Liver (tissue), 9 donors: ENCODE results near the gene OR1J2. TPM values are rescaled to one million over a fixed set of nuclear protein-coding genes. Genes with fewer than 3 reads are reported as not detected.

Experiments
- DNase-seq: peaks from one replicate; pipeline ENCODE4 v3.0.0-alpha.2; 2017; ENCODE audit warnings: low spot score
- H3K27ac ChIP-seq, 2 donors: one replicate each; pipeline ENCODE4 v1.7.0; 2013; ENCODE audit warnings: inconsistent platforms in 2 of 2, low read length in 2 of 2, control low read depth in 1 of 2, low read depth in 1 of 2, mild to moderate bottlenecking in 1 of 2
- H3K27me3 ChIP-seq, 4 donors: one replicate each; pipeline versions ENCODE4 v1.6.1 to v1.7.0; 2013; ENCODE audit warnings: low read length in 3 of 4, inconsistent platforms in 1 of 4, mild to moderate bottlenecking in 1 of 4, moderate library complexity in 1 of 4; ENCODE audit not compliant: control insufficient read depth in 4 of 4, insufficient read depth in 4 of 4
- H3K36me3 ChIP-seq, 4 donors: one replicate each; pipeline versions ENCODE4 v1.6.1 to v1.7.0; 2013; ENCODE audit warnings: low read length in 3 of 4, mild to moderate bottlenecking in 3 of 4, low read depth in 1 of 4, moderate library complexity in 1 of 4; ENCODE audit not compliant: control insufficient read depth in 4 of 4, insufficient read depth in 3 of 4
- H3K4me1 ChIP-seq, 4 donors: one replicate each; pipeline versions ENCODE4 v1.6.1 to v1.7.0; 2013; ENCODE audit warnings: low read length in 3 of 4, mild to moderate bottlenecking in 3 of 4, moderate library complexity in 1 of 4; ENCODE audit not compliant: control insufficient read depth in 4 of 4, insufficient read depth in 4 of 4
- H3K4me3 ChIP-seq, 3 donors: one replicate each; pipeline versions ENCODE4 v1.6.1 to v1.7.0; 2013; ENCODE audit warnings: low read length in 3 of 3, control low read depth in 1 of 3, low read depth in 1 of 3, mild to moderate bottlenecking in 1 of 3
- H3K9ac ChIP-seq, 2 donors: one replicate each; pipeline ENCODE4 v1.7.0; 2013; ENCODE audit warnings: low read length in 2 of 2, mild to moderate bottlenecking in 2 of 2, moderate library complexity in 2 of 2, control low read depth in 1 of 2, low read depth in 1 of 2
- H3K9me3 ChIP-seq, 4 donors: one replicate each; pipeline versions ENCODE4 v1.6.1 to v1.7.0; 2013; ENCODE audit warnings: low read length in 3 of 4; ENCODE audit not compliant: control insufficient read depth in 4 of 4
- ATF3 ChIP-seq: IDR thresholded peaks from 2 replicates; pipeline ENCODE4 v1.6.1; 2016; ENCODE audit warnings: antibody characterized with exemption
- EGR1 ChIP-seq, 2 donors: IDR thresholded peaks; 2 replicates each; pipeline ENCODE4 v1.6.1; 2016 to 2018; ENCODE audit warnings: antibody characterized with exemption in 2 of 2, low read depth in 2 of 2
- FOXA1 ChIP-seq: IDR thresholded peaks from 2 replicates; pipeline ENCODE4 v1.6.1; 2016; ENCODE audit warnings: antibody characterized with exemption
- FOXA2 ChIP-seq: IDR thresholded peaks from 2 replicates; pipeline ENCODE4 v1.6.1; 2016; ENCODE audit warnings: antibody characterized with exemption
- GABPA ChIP-seq, 2 donors: IDR thresholded peaks in 1 of 2; conservative IDR thresholded peaks in 1 of 2; 2 replicates each; pipeline ENCODE4 v1.6.1; 2016; ENCODE audit warnings: antibody characterized with exemption in 2 of 2, mild to moderate bottlenecking in 1 of 2, moderate library complexity in 1 of 2
- HNF4A ChIP-seq, 2 donors: conservative IDR thresholded peaks; 2 replicates each; pipeline ENCODE4 v1.6.1; 2016; ENCODE audit warnings: antibody characterized with exemption in 2 of 2, mild to moderate bottlenecking in 2 of 2
- HNF4G ChIP-seq: IDR thresholded peaks from 2 replicates; pipeline ENCODE4 v1.6.1; 2016; ENCODE audit warnings: antibody characterized with exemption
- JUND ChIP-seq, 2 donors: IDR thresholded peaks; 2 replicates each; pipeline ENCODE4 v1.6.1; 2016; ENCODE audit warnings: antibody characterized with exemption in 2 of 2
- NR2F2 ChIP-seq: IDR thresholded peaks from 2 replicates; pipeline ENCODE4 v1.6.1; 2016; ENCODE audit warnings: antibody characterized with exemption
- RAD21 ChIP-seq, 2 donors: IDR thresholded peaks; 2 replicates each; pipeline ENCODE4 v1.6.1; 2016; ENCODE audit warnings: antibody characterized with exemption in 2 of 2, mild to moderate bottlenecking in 2 of 2
- REST ChIP-seq: IDR thresholded peaks from 2 replicates; pipeline ENCODE4 v1.6.1; 2016; ENCODE audit warnings: antibody characterized with exemption, mild to moderate bottlenecking
- RXRA ChIP-seq, 2 donors: IDR thresholded peaks; 2 replicates each; pipeline ENCODE4 v1.6.1; 2017 to 2018; ENCODE audit warnings: antibody characterized with exemption in 2 of 2, mild to moderate bottlenecking in 1 of 2
- SP1 ChIP-seq: IDR thresholded peaks from 2 replicates; pipeline ENCODE4 v1.6.1; 2018; ENCODE audit warnings: antibody characterized with exemption, mild to moderate bottlenecking
- TAF1 ChIP-seq: conservative IDR thresholded peaks from 2 replicates; pipeline ENCODE4 v1.6.1; 2016; ENCODE audit warnings: antibody characterized with exemption, mild to moderate bottlenecking
- YY1 ChIP-seq: IDR thresholded peaks from 2 replicates; pipeline ENCODE4 v1.6.1; 2016; ENCODE audit warnings: antibody characterized with exemption, mild to moderate bottlenecking
- ZBTB33 ChIP-seq: IDR thresholded peaks from 2 replicates; pipeline ENCODE4 v1.6.1; 2016; ENCODE audit warnings: antibody characterized with exemption
- WGBS: extraction: QIAGEN DNeasy Blood & Tissue Kit; methylation state at CpG from one replicate; pipeline ENCODE4 v1.1.7; 2013; 5-methylcytosine and 5-hydroxymethylcytosine counted together
- polyA plus RNA-seq, 2 donors: library from polyadenylated mRNA; stranded (reverse) in 1 of 2; unstranded in 1 of 2; fragments of 200-250 nt in 1 of 2; fragments of >200 nt in 1 of 2; fragmentation: Nextera tagmentation in 1 of 2; extraction: Ambion mirVana in 1 of 2; gene quantifications; one replicate each; pipeline versions ENCODE4 v1.2.1 to v1.2.3, GENCODE V29; 2013 to 2015
- total RNA-seq, 2 donors: library from RNA; depleted of rRNA; stranded (reverse); fragments of >200 nt; gene quantifications; one replicate each; pipeline ENCODE4 v1.2.3, GENCODE V29; 2014
- TF ChIP-seq, protein P1 (sequence below): fragments of 150-350 bp; IDR thresholded peaks from 2 replicates; pipeline ENCODE4 v1.5.1; 2017; ENCODE audit warnings: improper control_type of control experiment, low read depth, low read length; ENCODE audit not compliant: missing input control
- TF ChIP-seq, protein P2 (sequence below): IDR thresholded peaks from 2 replicates; pipeline ENCODE4 v1.6.1; 2016; ENCODE audit warnings: antibody characterized with exemption
- donor health status: healthy.
- donor health status: healthy.
- donor health status: healthy.
- donor health status: healthy.
- donor health status: healthy.

The OR1J2 gene
- total and polyA plus RNA-seq, 4 donors = not detected

DNA sequence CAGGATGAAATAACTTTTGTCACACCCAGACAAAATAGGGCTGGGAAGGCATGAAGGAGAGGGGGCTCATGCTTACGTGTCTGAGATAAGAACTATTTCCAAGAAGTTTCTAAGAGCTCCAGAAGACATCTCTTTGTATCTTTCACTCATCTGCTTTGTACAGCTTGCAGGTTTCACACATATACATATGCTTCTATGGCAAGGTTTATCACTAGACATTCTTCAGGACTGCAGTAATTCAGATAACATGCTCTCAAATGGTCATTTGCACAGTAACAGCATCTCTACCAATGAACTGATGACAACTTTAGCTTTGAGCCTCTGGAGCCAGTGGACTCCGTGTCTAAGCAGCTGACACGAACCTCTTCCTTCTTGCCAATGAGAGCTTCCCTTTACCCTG is 36.0 kb upstream of the OR1J2 start:
- Histone ChIP-seq H3K36me3 (no peaks in the 10 kb centered on the region), H3K27ac (no peak overlapping the region), H3K4me3 (no peak overlapping the region), H3K9ac (no peak overlapping the region), H3K9me3 (no peaks in the 10 kb centered on the region), H3K4me1 (no peaks in the 10 kb centered on the region), H3K27me3 (peaks cover 0 to 2% (median 0%) of the 10 kb centered on the region in 4 donors)
- no peak for TF ChIP-seq RXRA (IDR thresholded peaks at IDR 0.05)
- TF ChIP-seq ATF3 = no peak
- no peak for TF ChIP-seq SP1
- TF ChIP-seq, protein P1, sequence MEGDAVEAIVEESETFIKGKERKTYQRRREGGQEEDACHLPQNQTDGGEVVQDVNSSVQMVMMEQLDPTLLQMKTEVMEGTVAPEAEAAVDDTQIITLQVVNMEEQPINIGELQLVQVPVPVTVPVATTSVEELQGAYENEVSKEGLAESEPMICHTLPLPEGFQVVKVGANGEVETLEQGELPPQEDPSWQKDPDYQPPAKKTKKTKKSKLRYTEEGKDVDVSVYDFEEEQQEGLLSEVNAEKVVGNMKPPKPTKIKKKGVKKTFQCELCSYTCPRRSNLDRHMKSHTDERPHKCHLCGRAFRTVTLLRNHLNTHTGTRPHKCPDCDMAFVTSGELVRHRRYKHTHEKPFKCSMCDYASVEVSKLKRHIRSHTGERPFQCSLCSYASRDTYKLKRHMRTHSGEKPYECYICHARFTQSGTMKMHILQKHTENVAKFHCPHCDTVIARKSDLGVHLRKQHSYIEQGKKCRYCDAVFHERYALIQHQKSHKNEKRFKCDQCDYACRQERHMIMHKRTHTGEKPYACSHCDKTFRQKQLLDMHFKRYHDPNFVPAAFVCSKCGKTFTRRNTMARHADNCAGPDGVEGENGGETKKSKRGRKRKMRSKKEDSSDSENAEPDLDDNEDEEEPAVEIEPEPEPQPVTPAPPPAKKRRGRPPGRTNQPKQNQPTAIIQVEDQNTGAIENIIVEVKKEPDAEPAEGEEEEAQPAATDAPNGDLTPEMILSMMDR = no peak
- TF ChIP-seq, protein P2, sequence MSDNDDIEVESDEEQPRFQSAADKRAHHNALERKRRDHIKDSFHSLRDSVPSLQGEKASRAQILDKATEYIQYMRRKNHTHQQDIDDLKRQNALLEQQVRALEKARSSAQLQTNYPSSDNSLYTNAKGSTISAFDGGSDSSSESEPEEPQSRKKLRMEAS = no peak
- TF ChIP-seq REST = no peak
- TF ChIP-seq ZBTB33 = no peak
- TF ChIP-seq GABPA (IDR thresholded peaks at IDR 0.05 in 1 of 2, conservative IDR thresholded peaks at IDR 0.05 in 1 of 2) = no peak
- TF ChIP-seq TAF1 = no peak
- no peak for TF ChIP-seq JUND (IDR thresholded peaks at IDR 0.05)
- TF ChIP-seq HNF4G = no peak
- no peak for TF ChIP-seq YY1
- TF ChIP-seq FOXA2 = no peak
- TF ChIP-seq NR2F2 = no peak
- TF ChIP-seq FOXA1 = no peak
- TF ChIP-seq RAD21 (IDR thresholded peaks at IDR 0.05) = no peak
- no peak for TF ChIP-seq HNF4A (conservative IDR thresholded peaks at IDR 0.05)
- no peak for TF ChIP-seq EGR1 (IDR thresholded peaks at IDR 0.05; ENCODE audit: low read depth in 2 of 2)
- no peak for DNase-seq
- 78% methylated on average over 3 of the region's 3 CpGs for WGBS

- no peak overlapping the region for H3K9ac ChIP-seq
- H3K27me3 ChIP-seq = no peaks in the 10 kb centered on the region
- TF ChIP-seq FOXA1 (no peak), YY1 (no peak), HNF4G (no peak), SP1 (no peak), ATF3 (no peak), ZBTB33 (no peak)
- TF ChIP-seq, protein P1 = no peak
- H3K9me3 ChIP-seq = no peaks in the 10 kb centered on the region
- no peak for DNase-seq
- no peak overlapping the region for H3K4me3 ChIP-seq
- H3K4me1 ChIP-seq = no peaks in the 10 kb centered on the region
- no peak overlapping the region for H3K27ac ChIP-seq
- 59% methylated on average over 2 of the region's 2 CpGs for WGBS
- H3K36me3 ChIP-seq = no peaks in the 10 kb centered on the region
These were observed 34.9 kb upstream of the OR1J2 start for GRCh38 chr9:122475717-122476116.
